Stimulated activated CD4-positive, alpha-beta T cell treated with anti-CD3 and anti-CD28 coated beads, Interleukin-1b, Interleukin-23, amount 100 ng/mL, for 48 hours (primary cell): ENCODE measurements around the gene LHX3.

Experiments
- DNase-seq: peaks from one replicate; pipeline ENCODE4 v3.0.0-alpha.2; 2020

The LHX3 gene

DNA sequence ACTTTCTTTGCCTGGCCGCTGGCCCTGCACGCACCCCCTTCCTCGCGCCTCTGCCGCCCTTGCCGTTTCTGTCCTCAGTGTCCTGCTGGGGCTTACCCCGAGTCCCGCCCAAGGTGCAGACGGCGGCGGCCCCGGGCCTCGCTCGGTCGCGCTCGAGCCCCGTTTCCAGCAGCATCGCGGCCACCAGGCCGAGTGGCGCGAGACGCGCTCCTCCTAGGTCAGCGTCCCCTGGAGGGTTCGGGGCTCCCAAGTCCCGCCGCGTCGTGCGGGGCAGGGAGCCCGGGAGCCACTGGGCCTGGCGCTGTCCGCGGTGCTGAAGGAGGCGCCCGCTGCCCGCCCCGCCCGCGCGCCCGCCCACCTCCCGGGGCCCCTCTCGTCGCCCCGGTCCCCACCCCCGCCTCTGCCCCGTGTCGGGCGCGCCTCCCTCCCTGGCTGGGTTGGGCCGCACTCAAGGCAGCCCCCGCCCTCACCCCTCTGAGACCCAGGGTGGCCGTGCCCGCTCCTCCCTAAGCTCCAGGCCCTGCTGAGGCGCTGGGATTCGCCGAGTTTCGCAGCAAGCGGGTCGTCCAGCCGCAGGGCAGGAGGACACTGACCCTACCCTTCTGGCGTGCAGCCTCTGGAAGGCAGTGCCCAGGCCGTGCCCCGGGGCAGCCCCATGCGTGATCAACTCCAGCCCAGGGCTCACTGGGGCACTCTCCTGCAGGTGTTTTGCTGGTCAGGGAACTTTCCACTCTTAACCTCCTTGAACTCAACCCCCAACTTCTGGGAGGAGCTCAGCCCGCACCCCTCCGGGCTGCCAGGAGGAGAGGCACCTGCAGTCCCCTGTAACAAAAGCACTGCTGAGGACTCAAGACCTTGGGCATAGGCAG is at the start of gene LHX3:
LHX3 (minus strand) TSS at position 291 of the 869 bp plus-strand sequence; CDS start at position 175, 116 bp downstream.
- DNase-seq = no peak

- DNase-seq = no peak
Measured at GRCh38 chr9:136253246-136254130, 48.6 kb upstream of the LHX3 start.

- no peak for DNase-seq
Measured at GRCh38 chr9:136252846-136253245, 47.9 kb upstream of the LHX3 start.

GRCh38 chr9:136252281-136252680 is 47.4 kb upstream of the LHX3 start:
- no peak for DNase-seq

DNA sequence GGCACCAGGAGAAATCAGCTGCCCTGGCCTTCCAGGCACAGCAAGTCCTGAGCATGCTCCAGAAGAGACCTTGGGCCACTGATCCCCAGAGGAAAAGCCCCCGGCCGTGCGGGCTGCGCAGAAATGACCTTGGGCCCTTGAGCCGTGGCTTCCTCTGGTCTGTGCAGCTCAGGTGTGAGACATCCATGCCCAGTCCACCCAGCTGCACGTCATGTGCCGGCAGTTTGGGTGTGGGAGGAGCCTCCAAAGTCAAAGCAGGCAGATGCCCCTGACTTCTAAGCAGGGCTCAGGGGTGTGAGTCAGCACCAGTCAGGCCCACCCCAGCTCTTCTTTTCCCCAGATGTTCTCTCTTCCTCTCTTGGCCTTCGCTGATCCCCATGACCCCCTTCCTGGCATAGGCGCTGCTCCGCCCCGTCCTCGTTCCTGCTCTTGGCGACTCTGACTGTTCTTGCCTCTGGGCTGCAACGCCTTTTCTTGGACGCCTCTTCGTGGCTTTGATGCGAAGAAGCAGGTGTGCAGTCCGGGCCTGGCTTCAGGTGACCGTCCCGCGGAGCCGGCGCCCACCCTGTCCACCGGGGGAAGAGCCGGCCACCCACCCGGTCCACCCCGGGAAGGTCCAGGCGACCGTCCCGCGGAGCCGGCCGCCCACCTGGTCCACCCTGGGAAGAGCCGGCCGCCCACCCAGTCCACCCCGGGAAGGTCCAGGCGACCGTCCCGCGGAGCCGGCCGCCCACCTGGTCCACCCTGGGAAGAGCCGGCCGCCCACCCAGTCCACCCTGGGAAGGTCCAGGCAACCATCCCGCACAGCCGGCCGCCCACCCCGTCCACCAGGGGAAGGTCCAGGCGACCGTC is 46.6 kb upstream of the LHX3 start:
- no peak for DNase-seq

DNA sequence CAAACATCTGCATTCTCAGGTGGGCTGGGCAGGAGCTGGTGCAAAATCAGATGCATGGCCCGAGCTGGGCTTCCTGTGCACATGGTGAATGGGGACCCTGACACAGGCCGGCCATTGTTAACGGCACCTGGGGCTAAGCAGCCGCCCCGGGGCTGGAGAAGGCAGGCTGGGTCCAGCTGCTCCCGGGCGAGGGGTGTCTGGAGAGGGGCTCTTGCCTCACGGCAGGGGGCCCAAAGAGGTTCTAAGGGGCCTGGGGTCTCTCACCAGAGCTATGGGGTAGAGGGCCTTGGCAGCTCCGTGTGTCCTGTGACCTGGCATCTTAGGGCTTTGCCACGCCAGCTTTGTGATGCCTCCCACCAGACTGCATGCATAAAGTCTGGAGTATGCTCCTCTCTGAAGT is 45.7 kb upstream of the LHX3 start:
- no peak for DNase-seq

- DNase-seq = no peak
Measured at GRCh38 chr9:136249877-136250559, 45.1 kb upstream of the LHX3 start.

- no peak for DNase-seq
Measured at GRCh38 chr9:136248951-136249876, 44.3 kb upstream of the LHX3 start.

DNA sequence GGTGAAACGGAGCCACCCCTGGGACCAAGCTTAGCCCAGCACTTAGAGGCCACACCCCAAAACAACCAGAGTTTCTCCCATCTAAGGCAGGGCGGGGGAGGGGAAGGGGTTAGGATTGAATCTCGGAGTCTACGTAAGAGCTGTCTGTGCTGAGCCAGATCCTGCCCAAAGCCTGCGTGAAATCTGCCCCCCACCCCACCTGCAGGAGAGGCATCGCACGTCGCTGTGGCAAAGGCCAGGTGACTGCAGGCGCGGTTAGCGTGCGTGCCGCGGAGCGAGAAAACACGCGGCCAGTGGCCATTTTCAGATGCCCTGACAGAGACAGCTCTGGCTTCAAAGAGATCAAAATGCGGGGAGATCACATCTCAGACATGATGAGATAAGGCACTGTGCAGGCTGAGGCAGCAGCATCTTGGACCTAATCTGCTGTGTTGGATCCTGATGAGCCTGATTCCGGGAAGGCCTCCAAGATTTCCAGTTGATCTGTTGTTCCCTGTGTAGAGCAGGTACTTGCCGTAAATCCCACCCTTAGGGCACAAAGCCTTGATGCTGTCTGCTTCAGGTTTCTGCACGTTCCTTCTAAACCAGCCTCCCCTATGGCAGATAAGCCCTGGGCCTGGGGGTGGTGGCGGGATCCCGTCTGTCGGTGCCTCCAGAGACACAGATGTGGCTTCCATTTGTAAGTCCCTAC is 43.2 kb upstream of the LHX3 start:
- DNase-seq = no peak

DNA sequence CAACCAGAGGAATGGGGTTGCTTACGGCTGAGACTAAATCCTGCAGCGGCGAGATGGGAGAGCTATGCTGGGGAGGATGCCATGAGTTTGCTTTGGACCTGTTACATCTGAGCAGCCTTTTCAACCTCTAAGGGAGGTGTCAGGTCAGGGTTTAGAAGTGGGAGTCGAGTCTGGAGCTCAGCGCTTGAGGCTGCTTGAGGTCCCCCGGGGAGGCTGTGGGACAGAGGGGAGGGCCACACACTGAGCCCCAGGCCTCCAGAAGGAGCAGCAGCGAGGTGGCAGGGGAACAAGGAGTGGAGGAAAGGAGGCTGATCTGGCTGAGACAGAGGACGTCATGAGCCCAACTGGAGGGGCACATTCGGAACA is 42.6 kb upstream of the LHX3 start:
- DNase-seq = no peak

- no peak for DNase-seq
Measured at GRCh38 chr9:136246849-136247550, 42.1 kb upstream of the LHX3 start.

GRCh38 chr9:136245219-136246150 is 40.6 kb upstream of the LHX3 start, which contains the start of gene QSOX2:
Gene QSOX2 (minus strand): TSS chr9:136245812. CDS start chr9:136245803, 9 bp downstream.
- peak; percentile 84 for DNase-seq

DNA sequence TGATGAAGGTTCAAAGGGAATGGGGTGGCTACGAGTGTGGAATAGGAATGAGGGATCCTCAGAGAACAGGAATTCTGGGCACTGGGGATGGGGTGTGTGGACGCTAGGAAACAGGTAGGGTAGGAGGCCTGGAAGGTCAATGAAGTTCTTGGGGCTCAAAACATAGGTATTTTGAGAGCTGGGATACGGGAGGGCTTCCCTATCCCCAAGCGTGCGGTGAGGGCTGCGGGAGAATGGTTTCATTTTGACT is 40.0 kb upstream of the LHX3 start:
- DNase-seq = no peak

GRCh38 chr9:136244122-136244968 is 39.4 kb upstream of the LHX3 start:
- peak; percentile 78 for DNase-seq

DNA sequence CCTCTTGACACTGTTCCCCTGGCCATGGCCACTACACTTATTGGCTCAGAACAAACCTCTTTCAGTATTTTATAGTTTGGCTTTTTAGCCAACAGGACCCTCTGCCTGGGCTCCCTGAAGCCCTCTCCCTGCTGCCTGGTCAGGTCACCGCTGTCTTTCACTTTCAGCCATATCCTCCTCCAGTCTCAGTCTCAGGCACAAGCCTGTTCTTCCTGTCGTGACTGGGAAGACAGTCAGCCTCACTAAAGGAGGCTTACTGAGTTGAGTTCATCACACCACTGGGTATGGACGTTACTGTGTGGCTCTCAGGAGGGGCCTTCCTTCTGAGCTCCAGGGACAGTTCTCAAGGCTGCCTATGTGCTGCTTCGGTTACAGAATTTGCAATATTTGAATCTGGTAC is 38.7 kb upstream of the LHX3 start:
- DNase-seq = no peak

GRCh38 chr9:136242918-136243525 is 38.1 kb upstream of the LHX3 start:
- no peak for DNase-seq

DNA sequence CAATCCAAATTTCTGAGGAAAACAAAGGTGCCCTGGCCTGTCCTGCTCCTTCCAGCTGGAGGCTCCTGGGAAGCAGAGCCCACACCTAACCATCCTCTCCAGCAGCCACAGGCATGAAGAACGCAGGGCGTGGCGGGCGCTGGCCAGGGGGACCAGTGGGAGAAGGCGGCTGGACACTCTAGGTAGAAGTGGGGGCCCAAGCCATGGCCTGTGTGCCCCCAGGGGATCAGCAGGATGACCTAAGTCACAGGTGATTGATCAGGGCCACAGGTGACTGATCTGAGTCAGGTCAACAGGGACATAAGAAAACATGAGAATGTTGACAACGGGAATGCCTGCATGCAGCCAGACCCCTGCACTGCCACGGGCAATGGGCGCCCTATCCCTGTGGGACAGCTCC is 37.3 kb upstream of the LHX3 start:
- DNase-seq = no peak

- DNase-seq = no peak
Measured at GRCh38 chr9:136241542-136241941, 36.6 kb upstream of the LHX3 start.
